D721Med (cell line): Measurements from ENCODE around the gene CST7.

Source experiments
- DNase-seq: peaks from one replicate; pipeline ENCODE4 v3.0.0; 2011; ENCODE audit warnings: low spot score; ENCODE audit not compliant: insufficient read length
- FAIRE-seq: peaks from 2 replicates; lab custom pipeline; 2011; peaks lifted over from hg19 to GRCh38; lab: Jason Lieb, UNC
- TF ChIP-seq, protein P1 (sequence below): IDR thresholded peaks from 2 replicates; pipeline ENCODE4 v1.5.1; 2012; ENCODE audit warnings: mild to moderate bottlenecking, control low read depth; ENCODE audit not compliant: insufficient read depth; ENCODE audit errors: missing control alignments

Gene CST7

GRCh38 chr20:24969186-24970029, 20.3 kb downstream of the CST7 start:
- TF ChIP-seq, protein P1, sequence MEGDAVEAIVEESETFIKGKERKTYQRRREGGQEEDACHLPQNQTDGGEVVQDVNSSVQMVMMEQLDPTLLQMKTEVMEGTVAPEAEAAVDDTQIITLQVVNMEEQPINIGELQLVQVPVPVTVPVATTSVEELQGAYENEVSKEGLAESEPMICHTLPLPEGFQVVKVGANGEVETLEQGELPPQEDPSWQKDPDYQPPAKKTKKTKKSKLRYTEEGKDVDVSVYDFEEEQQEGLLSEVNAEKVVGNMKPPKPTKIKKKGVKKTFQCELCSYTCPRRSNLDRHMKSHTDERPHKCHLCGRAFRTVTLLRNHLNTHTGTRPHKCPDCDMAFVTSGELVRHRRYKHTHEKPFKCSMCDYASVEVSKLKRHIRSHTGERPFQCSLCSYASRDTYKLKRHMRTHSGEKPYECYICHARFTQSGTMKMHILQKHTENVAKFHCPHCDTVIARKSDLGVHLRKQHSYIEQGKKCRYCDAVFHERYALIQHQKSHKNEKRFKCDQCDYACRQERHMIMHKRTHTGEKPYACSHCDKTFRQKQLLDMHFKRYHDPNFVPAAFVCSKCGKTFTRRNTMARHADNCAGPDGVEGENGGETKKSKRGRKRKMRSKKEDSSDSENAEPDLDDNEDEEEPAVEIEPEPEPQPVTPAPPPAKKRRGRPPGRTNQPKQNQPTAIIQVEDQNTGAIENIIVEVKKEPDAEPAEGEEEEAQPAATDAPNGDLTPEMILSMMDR = no peak
- no peak for FAIRE-seq
- no peak for DNase-seq

GRCh38 chr20:24970030-24970553, 21.0 kb downstream of the CST7 start:
- DNase-seq = no peak
- no peak for FAIRE-seq
- TF ChIP-seq, protein P1 = no peak

DNA sequence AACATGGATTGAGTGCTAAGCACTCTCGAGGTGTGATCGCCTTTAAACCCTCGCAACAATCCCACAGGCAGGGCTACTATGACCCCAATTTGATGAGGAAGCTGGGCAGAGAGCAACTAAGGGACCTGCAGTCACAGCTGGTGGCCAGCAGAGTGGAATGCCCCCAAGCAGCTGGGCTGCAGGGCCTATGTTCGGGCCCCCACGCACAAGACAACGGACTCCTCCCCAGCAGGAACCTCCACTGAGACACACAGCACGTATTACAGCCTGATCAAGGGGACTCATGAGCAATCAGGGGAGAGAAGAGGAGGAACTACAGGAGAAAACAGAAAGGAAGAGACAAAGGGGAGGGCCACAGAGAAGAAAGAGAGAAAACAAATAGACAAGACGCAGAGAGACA, 21.7 kb downstream of the CST7 start:
- TF ChIP-seq, protein P1 = no peak
- FAIRE-seq = no peak
- no peak for DNase-seq

- no peak for FAIRE-seq
- no peak for DNase-seq
- TF ChIP-seq, protein P1 = no peak
Measured at GRCh38 chr20:24971376-24972101, 22.5 kb downstream of the CST7 start.

GRCh38 chr20:24972341-24972740, 23.3 kb downstream of the CST7 start:
- DNase-seq (no peak), FAIRE-seq (no peak)
- TF ChIP-seq, protein P1 = no peak

- FAIRE-seq (no peak), DNase-seq (no peak)
- TF ChIP-seq, protein P1 = no peak
Measured at GRCh38 chr20:24977336-24977735, 28.3 kb downstream of the CST7 start.

GRCh38 chr20:24977797-24978196, 28.7 kb downstream of the CST7 start:
- TF ChIP-seq, protein P1 = no peak
- no peak for DNase-seq
- FAIRE-seq = no peak
